Esophagus muscularis mucosa (tissue), 3 donors: ENCODE measurements around the gene ECSIT.

ENCODE experiments used
- POLR2A ChIP-seq: fragments of 450-650 bp; IDR thresholded peaks from one replicate; pipeline ENCODE4 v1.6.1; 2017; ENCODE audit warnings: antibody characterized with exemption, moderate library complexity, mild to moderate bottlenecking, low read depth
- POLR2AphosphoS5 ChIP-seq, 2 donors: sonication (generic); formaldehyde crosslinking; IDR thresholded peaks; one replicate each; pipeline ENCODE4 v1.6.1; 2017; ENCODE audit warnings: antibody characterized with exemption in 2 of 2
- TF ChIP-seq, protein P1 (sequence below), 3 experiments: fragments of 200-600 bp in 2 of 3; fragments of 450-650 bp in 1 of 3; sonication (generic) in 2 of 3; IDR thresholded peaks; one replicate each; pipeline ENCODE4 v1.5.1; 2017 to 2019; ENCODE audit warnings: antibody characterized with exemption in 3 of 3, mild to moderate bottlenecking in 2 of 3, moderate library complexity in 1 of 3

DNA sequence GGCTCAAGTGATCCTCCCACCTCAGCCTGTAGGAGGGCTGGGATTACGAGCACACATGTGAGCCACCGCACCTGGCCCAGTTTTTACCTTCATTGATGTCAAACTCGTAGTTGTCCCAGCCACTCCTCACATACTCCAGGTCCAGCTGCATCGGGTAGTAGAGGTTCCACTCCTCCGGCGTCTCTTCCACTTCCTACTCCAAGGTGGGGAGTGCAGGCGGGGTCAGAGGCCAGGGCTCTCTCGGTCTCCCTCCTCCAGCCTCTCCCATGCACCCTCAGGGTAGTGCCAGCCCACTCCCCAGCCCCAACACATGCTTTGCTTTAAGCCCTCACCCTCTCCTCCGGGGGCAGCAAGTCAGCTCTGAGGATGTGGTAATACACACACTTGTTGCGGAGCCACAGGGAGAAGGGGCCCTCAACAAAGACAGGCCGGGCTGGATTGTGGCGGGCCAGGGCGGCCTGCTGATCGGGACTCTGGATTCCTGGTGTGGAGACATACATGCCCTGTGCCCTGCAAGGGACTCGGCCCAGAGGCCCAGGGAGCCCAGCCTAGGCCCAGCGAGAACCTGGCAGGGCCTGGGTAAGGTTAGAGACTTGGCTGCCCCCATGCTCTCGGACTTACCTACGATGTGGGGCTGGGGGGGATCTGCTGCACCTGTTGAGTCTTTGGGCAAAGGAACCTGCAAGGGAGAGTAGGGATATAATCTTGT, 21.4 kb downstream of the ECSIT start:
- TF ChIP-seq POLR2AphosphoS5 (IDR thresholded peaks at IDR 0.05): no peak
- TF ChIP-seq, protein P1, sequence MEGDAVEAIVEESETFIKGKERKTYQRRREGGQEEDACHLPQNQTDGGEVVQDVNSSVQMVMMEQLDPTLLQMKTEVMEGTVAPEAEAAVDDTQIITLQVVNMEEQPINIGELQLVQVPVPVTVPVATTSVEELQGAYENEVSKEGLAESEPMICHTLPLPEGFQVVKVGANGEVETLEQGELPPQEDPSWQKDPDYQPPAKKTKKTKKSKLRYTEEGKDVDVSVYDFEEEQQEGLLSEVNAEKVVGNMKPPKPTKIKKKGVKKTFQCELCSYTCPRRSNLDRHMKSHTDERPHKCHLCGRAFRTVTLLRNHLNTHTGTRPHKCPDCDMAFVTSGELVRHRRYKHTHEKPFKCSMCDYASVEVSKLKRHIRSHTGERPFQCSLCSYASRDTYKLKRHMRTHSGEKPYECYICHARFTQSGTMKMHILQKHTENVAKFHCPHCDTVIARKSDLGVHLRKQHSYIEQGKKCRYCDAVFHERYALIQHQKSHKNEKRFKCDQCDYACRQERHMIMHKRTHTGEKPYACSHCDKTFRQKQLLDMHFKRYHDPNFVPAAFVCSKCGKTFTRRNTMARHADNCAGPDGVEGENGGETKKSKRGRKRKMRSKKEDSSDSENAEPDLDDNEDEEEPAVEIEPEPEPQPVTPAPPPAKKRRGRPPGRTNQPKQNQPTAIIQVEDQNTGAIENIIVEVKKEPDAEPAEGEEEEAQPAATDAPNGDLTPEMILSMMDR (IDR thresholded peaks at IDR 0.05): no peak
- no peak for TF ChIP-seq POLR2A
